GM12874 (cell line): Measurements from ENCODE around the gene MAPK1.
A peak's percentile ranks its signal among the peaks of the same experiment; 100 is the strongest.

ENCODE experiments used
- CTCF ChIP-seq: IDR thresholded peaks from 2 replicates; pipeline ENCODE4 v1.5.1; 2011; ENCODE audit warnings: low read depth, mild to moderate bottlenecking, control low read depth, low read length, moderate library complexity; ENCODE audit not compliant: insufficient read depth

The MAPK1 gene

DNA sequence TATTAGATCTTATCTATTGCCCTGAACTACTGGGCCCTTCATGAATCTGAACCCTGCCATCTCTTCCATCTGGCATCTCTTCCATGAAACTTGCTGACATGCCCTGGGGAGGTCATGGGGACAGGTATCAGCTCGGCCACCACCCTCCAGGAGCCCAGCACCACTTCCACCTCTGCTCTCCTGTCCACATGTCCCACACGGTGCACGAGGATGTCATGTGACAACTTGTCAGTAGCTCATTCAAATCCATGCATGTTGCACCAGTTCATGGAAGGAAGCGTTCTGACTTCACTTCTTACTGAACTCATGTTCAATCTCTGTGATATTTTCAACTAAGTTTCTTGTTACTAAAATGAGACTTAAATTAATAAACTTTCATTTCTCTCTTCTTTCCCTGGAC, 148.4 kb downstream of the MAPK1 start:
- no peak for TF ChIP-seq CTCF

GRCh38 chr22:21718499-21718898, 148.9 kb downstream of the MAPK1 start:
- TF ChIP-seq CTCF: no peak

GRCh38 chr22:21714786-21715185, 152.7 kb downstream of the MAPK1 start:
- TF ChIP-seq CTCF: no peak

DNA sequence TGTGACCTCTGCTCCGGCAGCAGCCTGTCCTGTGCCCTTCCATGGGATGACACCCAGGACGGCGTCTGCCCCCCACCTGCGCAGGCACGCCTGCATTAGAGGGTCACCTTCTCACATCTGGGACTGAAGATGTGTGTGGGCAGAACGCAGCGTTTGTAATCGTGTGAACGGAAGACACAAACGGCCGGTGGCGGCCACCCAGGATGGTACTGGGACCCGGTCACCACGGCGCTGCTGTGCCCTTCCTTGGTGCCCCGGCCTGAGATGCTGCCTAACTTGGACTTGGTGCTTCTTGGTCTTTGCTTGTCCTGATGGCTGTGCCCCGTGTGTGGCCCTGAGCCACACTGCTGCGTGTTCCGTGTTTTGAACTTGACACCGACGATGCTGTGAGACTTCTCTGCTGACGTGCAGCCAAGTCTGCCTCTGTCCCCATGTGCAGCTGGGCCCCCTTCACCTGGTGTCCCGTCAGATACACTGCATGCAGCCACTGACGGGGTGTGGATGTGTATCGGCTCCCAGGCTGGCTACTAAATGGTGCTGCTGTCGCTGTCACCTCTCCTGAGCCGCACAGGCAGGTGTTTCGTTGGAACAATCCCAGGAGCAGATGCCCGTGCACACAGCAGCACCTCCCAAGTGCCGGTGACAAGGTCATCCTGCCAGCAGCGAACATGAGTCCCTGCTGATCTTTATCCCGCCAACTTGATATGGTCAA, 153.2 kb downstream of the MAPK1 start:
- TF ChIP-seq CTCF: no peak

DNA sequence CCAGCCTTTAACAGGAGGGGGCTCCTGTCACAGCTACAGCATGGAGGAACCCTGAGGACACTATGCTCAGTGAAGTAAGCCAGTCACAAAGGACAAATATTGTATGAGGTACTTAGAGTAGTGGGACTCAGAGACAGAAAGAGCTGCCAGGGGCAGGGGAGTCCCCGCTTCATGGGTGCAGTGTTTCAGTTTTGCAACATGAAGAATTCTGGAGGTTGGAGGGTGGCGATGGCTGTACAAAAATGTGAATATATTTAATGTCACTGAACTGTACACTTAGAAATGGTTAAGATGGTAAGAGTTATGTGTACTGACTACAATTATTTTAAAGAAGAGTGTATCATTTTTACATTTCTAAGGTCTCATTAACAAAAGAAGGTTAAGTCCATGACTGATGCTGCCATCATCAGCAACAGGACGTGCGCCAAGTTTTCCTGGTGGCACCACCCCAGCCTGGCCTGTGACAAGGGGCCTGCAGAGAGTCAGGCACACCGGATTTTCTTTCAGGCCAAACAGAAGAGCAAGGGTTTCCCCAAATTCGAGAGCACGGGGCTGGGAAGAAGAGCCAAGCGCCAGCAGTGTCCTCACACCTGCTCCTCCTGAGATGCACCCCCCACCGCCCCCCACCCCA, 153.9 kb downstream of the MAPK1 start:
- no peak for TF ChIP-seq CTCF

DNA sequence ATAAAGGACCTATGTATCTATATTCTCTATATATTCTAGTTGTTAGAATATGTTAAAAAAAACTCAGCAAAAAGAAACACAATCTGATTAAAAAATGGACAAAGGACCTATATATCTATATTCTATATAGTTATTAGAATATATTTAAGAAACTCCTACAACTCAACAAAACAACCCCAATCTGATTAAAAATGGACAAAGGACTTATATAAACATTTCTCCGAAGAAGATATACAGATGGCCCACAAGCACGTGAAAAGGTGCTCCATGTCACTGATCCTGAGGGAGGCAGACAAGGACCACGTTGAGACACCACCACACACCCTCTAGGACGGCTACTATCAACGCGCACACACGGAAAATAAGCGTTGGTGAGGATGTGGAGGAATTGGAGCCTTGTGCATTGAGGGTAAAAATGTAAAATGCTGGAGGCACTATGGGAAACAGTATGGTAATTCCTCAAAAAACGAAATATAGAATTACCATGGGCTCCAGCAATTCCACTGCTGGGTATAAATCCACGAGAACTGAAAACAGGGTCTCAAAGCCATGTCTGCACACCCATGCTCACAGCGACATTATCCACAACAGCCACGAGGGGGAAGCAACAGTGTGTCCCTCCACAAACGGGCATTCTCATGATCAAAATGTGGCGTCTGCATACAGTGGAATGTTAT, 154.6 kb downstream of the MAPK1 start:
- TF ChIP-seq CTCF: peak; percentile 76

GRCh38 chr22:21711851-21712250, 155.6 kb downstream of the MAPK1 start:
- TF ChIP-seq CTCF: no peak
